ENCODE results near the gene SORCS3.

- TF ChIP-seq, protein P1, sequence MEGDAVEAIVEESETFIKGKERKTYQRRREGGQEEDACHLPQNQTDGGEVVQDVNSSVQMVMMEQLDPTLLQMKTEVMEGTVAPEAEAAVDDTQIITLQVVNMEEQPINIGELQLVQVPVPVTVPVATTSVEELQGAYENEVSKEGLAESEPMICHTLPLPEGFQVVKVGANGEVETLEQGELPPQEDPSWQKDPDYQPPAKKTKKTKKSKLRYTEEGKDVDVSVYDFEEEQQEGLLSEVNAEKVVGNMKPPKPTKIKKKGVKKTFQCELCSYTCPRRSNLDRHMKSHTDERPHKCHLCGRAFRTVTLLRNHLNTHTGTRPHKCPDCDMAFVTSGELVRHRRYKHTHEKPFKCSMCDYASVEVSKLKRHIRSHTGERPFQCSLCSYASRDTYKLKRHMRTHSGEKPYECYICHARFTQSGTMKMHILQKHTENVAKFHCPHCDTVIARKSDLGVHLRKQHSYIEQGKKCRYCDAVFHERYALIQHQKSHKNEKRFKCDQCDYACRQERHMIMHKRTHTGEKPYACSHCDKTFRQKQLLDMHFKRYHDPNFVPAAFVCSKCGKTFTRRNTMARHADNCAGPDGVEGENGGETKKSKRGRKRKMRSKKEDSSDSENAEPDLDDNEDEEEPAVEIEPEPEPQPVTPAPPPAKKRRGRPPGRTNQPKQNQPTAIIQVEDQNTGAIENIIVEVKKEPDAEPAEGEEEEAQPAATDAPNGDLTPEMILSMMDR (conservative IDR thresholded peaks at IDR 0.05) = no peak
- no peak for TF ChIP-seq ZFX (IDR thresholded peaks at IDR 0.05)
These were observed 507.8 kb downstream of the SORCS3 start for GRCh38 chr10:105148921-105149320.

Data from C4-2B (cell line).